ENCODE measurements around the gene PAPPA.

PAPPA gene

DNA sequence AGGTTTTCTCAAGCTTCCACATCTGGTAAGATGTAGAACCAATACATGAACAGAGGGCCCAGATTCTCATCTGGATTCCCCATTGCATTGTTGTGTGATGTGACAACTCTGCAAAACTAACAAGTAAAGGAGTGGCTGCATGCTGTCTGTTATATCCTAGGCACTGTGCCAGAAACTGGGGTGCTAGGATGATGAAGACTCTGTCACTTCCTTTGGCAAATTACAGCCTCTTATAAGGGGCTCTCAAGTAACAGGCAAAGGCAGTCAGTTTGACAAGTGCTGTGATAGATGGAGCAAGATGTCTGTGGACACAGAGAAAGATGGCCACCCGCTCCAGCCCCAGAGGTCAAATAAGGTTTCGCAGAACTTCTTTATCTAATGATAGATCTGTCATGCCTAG is 115.7 kb downstream of the PAPPA start:
- no peaks in the 10 kb centered on the region for H3K36me3 ChIP-seq (ENCODE audit: control insufficient read depth, insufficient read depth, low read length)
- DNase-seq: no peak
- H3K27ac ChIP-seq (ENCODE audit: insufficient read depth, low read length, poor library complexity, severe bottlenecking): no peak overlapping the region
- H3K4me3 ChIP-seq (ENCODE audit: insufficient read depth, low read depth, low read length, poor library complexity, severe bottlenecking): no peak overlapping the region
- H3K9me3 ChIP-seq (ENCODE audit: control insufficient read depth, low read length): no peaks in the 10 kb centered on the region
- no peaks in the 10 kb centered on the region for H3K27me3 ChIP-seq (replicated peaks; ENCODE audit: control insufficient read depth, insufficient read depth, low read length, poor library complexity, severe bottlenecking)
- H3K4me1 ChIP-seq (ENCODE audit: control insufficient read depth, insufficient read depth, low read length, poor library complexity, severe bottlenecking): no peaks in the 10 kb centered on the region

GRCh38 chr9:116270546-116270945 is 117.0 kb downstream of the PAPPA start:
- H3K4me1 ChIP-seq (ENCODE audit: control insufficient read depth, insufficient read depth, low read length, poor library complexity, severe bottlenecking): no peaks in the 10 kb centered on the region
- no peak overlapping the region for H3K4me3 ChIP-seq (ENCODE audit: insufficient read depth, low read depth, low read length, poor library complexity, severe bottlenecking)
- no peaks in the 10 kb centered on the region for H3K36me3 ChIP-seq (ENCODE audit: control insufficient read depth, insufficient read depth, low read length)
- no peaks in the 10 kb centered on the region for H3K27me3 ChIP-seq (replicated peaks; ENCODE audit: control insufficient read depth, insufficient read depth, low read length, poor library complexity, severe bottlenecking)
- no peaks in the 10 kb centered on the region for H3K9me3 ChIP-seq (ENCODE audit: control insufficient read depth, low read length)
- H3K27ac ChIP-seq (ENCODE audit: insufficient read depth, low read length, poor library complexity, severe bottlenecking): no peak overlapping the region
- no peak for DNase-seq

DNA sequence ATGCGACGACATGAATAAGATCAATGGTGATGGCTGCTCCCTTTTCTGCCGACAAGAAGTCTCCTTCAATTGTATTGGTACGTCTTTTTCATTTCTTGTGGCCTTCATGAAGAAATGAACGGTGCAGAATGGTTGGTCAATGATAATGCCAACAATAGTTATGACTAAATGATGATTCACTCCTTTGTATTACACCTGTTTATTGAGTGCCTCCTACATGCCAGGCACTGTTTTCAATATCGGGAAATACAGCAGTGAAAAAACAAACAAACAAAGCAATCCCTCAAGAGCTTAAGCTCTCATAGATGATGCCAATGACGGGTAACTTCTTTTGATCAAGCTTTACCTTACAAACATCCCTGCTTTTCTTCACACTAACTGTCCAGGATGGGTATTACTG is 117.7 kb downstream of the PAPPA start:
- Histone ChIP-seq H3K36me3 (ENCODE audit: control insufficient read depth, insufficient read depth, low read length) (no peaks in the 10 kb centered on the region), H3K4me3 (ENCODE audit: insufficient read depth, low read depth, low read length, poor library complexity, severe bottlenecking) (no peak overlapping the region), H3K27ac (ENCODE audit: insufficient read depth, low read length, poor library complexity, severe bottlenecking) (no peak overlapping the region), H3K4me1 (ENCODE audit: control insufficient read depth, insufficient read depth, low read length, poor library complexity, severe bottlenecking) (no peaks in the 10 kb centered on the region), H3K27me3 (replicated peaks; ENCODE audit: control insufficient read depth, insufficient read depth, low read length, poor library complexity, severe bottlenecking) (no peaks in the 10 kb centered on the region), H3K9me3 (ENCODE audit: control insufficient read depth, low read length) (no peaks in the 10 kb centered on the region)
- no peak for DNase-seq

DNA sequence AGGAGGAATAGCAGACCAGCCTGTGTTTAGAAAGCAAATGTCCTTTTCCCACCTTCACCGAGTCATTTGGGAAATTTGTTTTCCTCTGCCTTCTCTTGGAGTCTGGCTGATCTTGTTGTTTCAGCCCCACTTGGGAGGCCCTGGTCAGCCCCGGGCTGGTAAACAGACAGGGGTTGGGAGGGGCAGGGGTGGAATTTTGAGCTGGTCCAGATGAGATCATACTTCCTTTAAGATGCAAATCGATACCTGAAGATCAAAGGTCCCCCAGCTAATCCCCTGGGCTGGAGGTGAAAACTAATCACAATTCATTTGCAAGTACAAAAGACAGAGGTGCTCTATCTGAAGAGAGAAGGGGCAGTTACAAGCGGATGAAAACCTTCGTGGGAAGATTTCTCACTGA is 118.4 kb downstream of the PAPPA start:
- Histone ChIP-seq H3K27me3 (replicated peaks; ENCODE audit: control insufficient read depth, insufficient read depth, low read length, poor library complexity, severe bottlenecking) (no peaks in the 10 kb centered on the region), H3K36me3 (ENCODE audit: control insufficient read depth, insufficient read depth, low read length) (no peaks in the 10 kb centered on the region), H3K9me3 (ENCODE audit: control insufficient read depth, low read length) (no peaks in the 10 kb centered on the region), H3K4me3 (ENCODE audit: insufficient read depth, low read depth, low read length, poor library complexity, severe bottlenecking) (no peak overlapping the region), H3K4me1 (ENCODE audit: control insufficient read depth, insufficient read depth, low read length, poor library complexity, severe bottlenecking) (no peaks in the 10 kb centered on the region), H3K27ac (ENCODE audit: insufficient read depth, low read length, poor library complexity, severe bottlenecking) (no peak overlapping the region)
- no peak for DNase-seq

DNA sequence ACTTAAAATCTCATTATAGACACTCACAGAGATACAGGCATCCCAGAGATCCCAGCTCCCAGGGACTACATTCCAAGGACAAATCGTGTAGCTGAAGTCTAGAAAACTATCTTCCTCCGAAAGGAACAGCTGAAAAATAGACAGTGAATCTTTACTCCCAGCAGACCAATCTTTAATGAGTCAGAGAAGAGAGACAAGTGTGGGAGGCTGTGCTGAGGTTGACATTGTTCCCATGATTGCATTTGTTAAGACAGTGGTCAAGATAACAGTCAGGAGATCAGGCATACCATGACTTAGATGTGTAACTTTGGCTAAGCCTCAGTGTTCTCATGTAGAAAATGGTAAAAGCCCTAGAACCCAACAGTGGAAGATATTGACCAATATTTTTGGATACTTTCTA is 120.7 kb downstream of the PAPPA start:
- no peaks in the 10 kb centered on the region for H3K27me3 ChIP-seq (replicated peaks; ENCODE audit: control insufficient read depth, insufficient read depth, low read length, poor library complexity, severe bottlenecking)
- no peak overlapping the region for H3K4me3 ChIP-seq (ENCODE audit: insufficient read depth, low read depth, low read length, poor library complexity, severe bottlenecking)
- H3K4me1 ChIP-seq (ENCODE audit: control insufficient read depth, insufficient read depth, low read length, poor library complexity, severe bottlenecking): no peaks in the 10 kb centered on the region
- no peaks in the 10 kb centered on the region for H3K36me3 ChIP-seq (ENCODE audit: control insufficient read depth, insufficient read depth, low read length)
- DNase-seq: no peak
- H3K27ac ChIP-seq (ENCODE audit: insufficient read depth, low read length, poor library complexity, severe bottlenecking): no peak overlapping the region
- no peaks in the 10 kb centered on the region for H3K9me3 ChIP-seq (ENCODE audit: control insufficient read depth, low read length)

DNA sequence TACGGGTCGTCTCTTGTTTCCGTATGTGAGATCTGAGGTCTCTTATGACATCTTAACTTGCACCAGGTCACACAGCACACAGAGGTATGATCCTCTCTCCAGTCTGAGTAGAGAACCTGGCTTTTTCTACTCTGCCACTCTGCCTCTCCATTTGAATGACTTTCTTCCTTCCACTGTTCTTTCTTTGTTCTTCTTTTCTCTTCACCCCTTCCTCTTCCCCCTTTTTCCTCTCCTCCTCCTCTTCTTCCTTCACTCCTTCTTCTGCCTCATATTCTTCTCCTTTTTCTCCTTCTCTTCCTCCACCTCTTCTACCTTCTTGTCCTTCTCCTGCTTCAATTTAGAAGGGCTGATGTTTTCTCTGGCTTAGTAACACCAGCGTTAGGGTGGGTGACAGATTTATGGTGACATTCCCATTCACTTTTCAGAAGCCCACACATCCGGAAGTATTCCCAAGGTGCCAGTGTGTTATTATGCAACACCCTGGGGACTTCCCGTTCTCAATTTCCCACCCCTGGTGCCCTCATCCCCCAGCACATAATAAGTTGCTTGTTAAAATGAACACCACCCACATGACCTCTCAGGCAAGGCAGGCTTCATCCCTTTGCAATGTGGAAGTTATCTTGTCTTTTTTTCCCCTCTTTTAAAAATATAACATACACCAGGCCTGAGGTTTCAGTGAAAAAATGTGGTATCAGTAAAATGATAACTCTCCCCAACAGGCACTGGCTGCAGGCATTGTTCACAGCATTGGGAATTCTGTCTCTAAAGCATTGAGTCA is 122.0 kb downstream of the PAPPA start:
- H3K27ac ChIP-seq (ENCODE audit: insufficient read depth, low read length, poor library complexity, severe bottlenecking): no peak overlapping the region
- H3K9me3 ChIP-seq (ENCODE audit: control insufficient read depth, low read length): no peaks in the 10 kb centered on the region
- H3K36me3 ChIP-seq (ENCODE audit: control insufficient read depth, insufficient read depth, low read length): no peaks in the 10 kb centered on the region
- no peaks in the 10 kb centered on the region for H3K27me3 ChIP-seq (replicated peaks; ENCODE audit: control insufficient read depth, insufficient read depth, low read length, poor library complexity, severe bottlenecking)
- H3K4me1 ChIP-seq (ENCODE audit: control insufficient read depth, insufficient read depth, low read length, poor library complexity, severe bottlenecking): no peaks in the 10 kb centered on the region
- DNase-seq: no peak
- no peak overlapping the region for H3K4me3 ChIP-seq (ENCODE audit: insufficient read depth, low read depth, low read length, poor library complexity, severe bottlenecking)

DNA sequence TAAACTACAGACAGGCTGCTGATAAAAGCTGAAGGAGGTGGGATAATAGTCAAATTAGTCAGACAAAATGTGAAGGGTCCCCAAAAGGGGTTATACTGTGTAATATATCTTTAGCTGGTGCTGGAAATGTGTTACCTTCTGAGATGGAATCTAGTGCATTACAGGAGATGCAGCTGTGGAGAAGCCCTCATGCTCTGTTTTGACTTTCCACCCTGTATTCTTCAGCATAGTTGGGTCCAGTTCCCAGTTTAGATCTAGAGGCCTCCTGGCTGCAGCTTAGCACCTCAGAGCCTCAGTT is 122.6 kb downstream of the PAPPA start:
- DNase-seq: no peak
- H3K27ac ChIP-seq (ENCODE audit: insufficient read depth, low read length, poor library complexity, severe bottlenecking): no peak overlapping the region
- no peak overlapping the region for H3K4me3 ChIP-seq (ENCODE audit: insufficient read depth, low read depth, low read length, poor library complexity, severe bottlenecking)
- no peaks in the 10 kb centered on the region for H3K27me3 ChIP-seq (replicated peaks; ENCODE audit: control insufficient read depth, insufficient read depth, low read length, poor library complexity, severe bottlenecking)
- H3K36me3 ChIP-seq (ENCODE audit: control insufficient read depth, insufficient read depth, low read length): no peaks in the 10 kb centered on the region
- H3K4me1 ChIP-seq (ENCODE audit: control insufficient read depth, insufficient read depth, low read length, poor library complexity, severe bottlenecking): no peaks in the 10 kb centered on the region
- no peaks in the 10 kb centered on the region for H3K9me3 ChIP-seq (ENCODE audit: control insufficient read depth, low read length)

- Histone ChIP-seq H3K27ac (ENCODE audit: insufficient read depth, low read length, poor library complexity, severe bottlenecking) (no peak overlapping the region), H3K36me3 (ENCODE audit: control insufficient read depth, insufficient read depth, low read length) (no peaks in the 10 kb centered on the region), H3K9me3 (ENCODE audit: control insufficient read depth, low read length) (no peaks in the 10 kb centered on the region), H3K4me1 (ENCODE audit: control insufficient read depth, insufficient read depth, low read length, poor library complexity, severe bottlenecking) (no peaks in the 10 kb centered on the region), H3K4me3 (ENCODE audit: insufficient read depth, low read depth, low read length, poor library complexity, severe bottlenecking) (no peak overlapping the region), H3K27me3 (replicated peaks; ENCODE audit: control insufficient read depth, insufficient read depth, low read length, poor library complexity, severe bottlenecking) (no peaks in the 10 kb centered on the region)
- DNase-seq: no peak
These were observed 123.1 kb downstream of the PAPPA start for GRCh38 chr9:116276651-116277121.

DNA sequence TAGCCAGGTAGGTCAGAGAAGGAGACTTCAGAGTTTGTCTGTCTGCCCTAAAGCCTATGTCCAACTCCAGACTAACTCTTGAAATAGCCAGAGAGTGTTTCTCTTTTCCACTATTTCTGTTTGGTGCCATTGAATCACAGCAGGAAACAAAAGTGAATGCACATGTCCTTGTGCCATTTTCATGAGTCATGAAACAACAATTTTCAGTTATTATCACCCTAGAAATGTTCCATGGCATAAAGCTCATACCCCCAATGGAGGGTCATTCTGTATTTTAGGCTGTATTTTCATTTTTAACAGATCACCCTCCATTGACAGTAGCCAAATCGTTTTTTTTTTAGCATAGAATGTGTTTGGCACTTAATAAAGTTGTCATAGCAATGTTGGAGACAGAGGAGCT is 124.7 kb downstream of the PAPPA start:
- H3K4me1 ChIP-seq (ENCODE audit: control insufficient read depth, insufficient read depth, low read length, poor library complexity, severe bottlenecking): no peaks in the 10 kb centered on the region
- no peak overlapping the region for H3K4me3 ChIP-seq (ENCODE audit: insufficient read depth, low read depth, low read length, poor library complexity, severe bottlenecking)
- H3K36me3 ChIP-seq (ENCODE audit: control insufficient read depth, insufficient read depth, low read length): no peaks in the 10 kb centered on the region
- H3K27me3 ChIP-seq (replicated peaks; ENCODE audit: control insufficient read depth, insufficient read depth, low read length, poor library complexity, severe bottlenecking): no peaks in the 10 kb centered on the region
- H3K27ac ChIP-seq (ENCODE audit: insufficient read depth, low read length, poor library complexity, severe bottlenecking): no peak overlapping the region
- H3K9me3 ChIP-seq (ENCODE audit: control insufficient read depth, low read length): no peaks in the 10 kb centered on the region
- no peak for DNase-seq

GRCh38 chr9:116279230-116279629 is 125.6 kb downstream of the PAPPA start:
- H3K27ac ChIP-seq (ENCODE audit: insufficient read depth, low read length, poor library complexity, severe bottlenecking): no peak overlapping the region
- H3K36me3 ChIP-seq (ENCODE audit: control insufficient read depth, insufficient read depth, low read length): no peaks in the 10 kb centered on the region
- DNase-seq: no peak
- no peak overlapping the region for H3K4me3 ChIP-seq (ENCODE audit: insufficient read depth, low read depth, low read length, poor library complexity, severe bottlenecking)
- H3K27me3 ChIP-seq (replicated peaks; ENCODE audit: control insufficient read depth, insufficient read depth, low read length, poor library complexity, severe bottlenecking): no peaks in the 10 kb centered on the region
- no peaks in the 10 kb centered on the region for H3K9me3 ChIP-seq (ENCODE audit: control insufficient read depth, low read length)
- no peaks in the 10 kb centered on the region for H3K4me1 ChIP-seq (ENCODE audit: control insufficient read depth, insufficient read depth, low read length, poor library complexity, severe bottlenecking)

Data from effector memory CD4-positive, alpha-beta T cell (primary cell).